Keratinocyte (primary cell): ENCODE results near the gene MPP2. TPM values are rescaled to one million over a fixed set of nuclear protein-coding genes. Genes with fewer than 3 reads are reported as not detected.

Experiments used
- DNase-seq: peaks from one replicate; pipeline ENCODE4 v3.0.0-alpha.2; 2011; ENCODE audit warnings: low read depth, missing footprints, low spot score
- FAIRE-seq: peaks from 2 replicates; lab custom pipeline; 2011; peaks lifted over from hg19 to GRCh38; lab: Jason Lieb, UNC
- H2AFZ ChIP-seq: 2 replicates; pipeline ENCODE4 v1.6.0; 2012; ENCODE audit warnings: low read length, control low read depth, inconsistent platforms; ENCODE audit not compliant: control insufficient read depth
- H3K27ac ChIP-seq: 2 replicates; pipeline ENCODE4 v1.5.1; 2011; ENCODE audit warnings: low read length; ENCODE audit not compliant: control insufficient read depth, insufficient read depth
- H3K27me3 ChIP-seq: 3 replicates; pipeline ENCODE4 v1.6.0; 2011; ENCODE audit warnings: low read length; ENCODE audit not compliant: control insufficient read depth, insufficient read depth; ENCODE audit errors: extremely low read depth
- H3K36me3 ChIP-seq, 2 experiments: 2 replicates in 1 of 2; 3 replicates in 1 of 2; pipeline ENCODE4 v1.5.1; 2011; ENCODE audit warnings: low read length in 2 of 2, mild to moderate bottlenecking in 1 of 2; ENCODE audit not compliant: control insufficient read depth in 2 of 2, insufficient read depth in 2 of 2; ENCODE audit errors: extremely low read depth in 1 of 2
- H3K4me1 ChIP-seq: 3 replicates; pipeline ENCODE4 v1.5.1; 2011; ENCODE audit warnings: low read length; ENCODE audit not compliant: control insufficient read depth, insufficient read depth; ENCODE audit errors: extremely low read depth
- H3K4me2 ChIP-seq: 3 replicates; pipeline ENCODE4 v1.6.0; 2011; ENCODE audit warnings: low read depth, low read length; ENCODE audit not compliant: control insufficient read depth, insufficient read depth; ENCODE audit errors: extremely low read depth
- H3K4me3 ChIP-seq, 3 experiments: fragments of 200-600 bp in 1 of 3; sonication (generic) in 1 of 3; 2 replicates in 2 of 3; 3 replicates in 1 of 3; pipeline ENCODE4 v1.5.1; 2011 to 2016; ENCODE audit warnings: low read length in 3 of 3, mild to moderate bottlenecking in 3 of 3, control low read depth in 2 of 3, inconsistent platforms in 1 of 3, low read depth in 1 of 3, mixed read lengths in 1 of 3, mixed run types in 1 of 3, moderate library complexity in 1 of 3; ENCODE audit not compliant: control insufficient read depth in 2 of 3, insufficient read depth in 2 of 3; ENCODE audit errors: extremely low read depth in 1 of 3
- H3K79me2 ChIP-seq: 2 replicates; pipeline ENCODE4 v1.6.0; 2012; ENCODE audit warnings: low read length; ENCODE audit not compliant: control insufficient read depth, insufficient read depth
- H3K9ac ChIP-seq: 3 replicates; pipeline ENCODE4 v1.6.0; 2011; ENCODE audit warnings: low read length; ENCODE audit not compliant: control insufficient read depth, insufficient read depth; ENCODE audit errors: extremely low read depth
- H3K9me1 ChIP-seq: 3 replicates; pipeline ENCODE4 v1.6.0; 2011; ENCODE audit warnings: low read length; ENCODE audit not compliant: control insufficient read depth, insufficient read depth; ENCODE audit errors: extremely low read depth
- H3K9me3 ChIP-seq: 2 replicates; pipeline ENCODE4 v1.5.1; 2012; ENCODE audit warnings: low read depth, low read length; ENCODE audit not compliant: control insufficient read depth
- H4K20me1 ChIP-seq: 3 replicates; pipeline ENCODE4 v1.6.0; 2011; ENCODE audit warnings: low read length; ENCODE audit not compliant: control insufficient read depth, insufficient read depth; ENCODE audit errors: extremely low read depth
- EZH2 ChIP-seq: IDR thresholded peaks from one replicate; pipeline ENCODE4 v1.6.1; 2012; ENCODE audit warnings: inconsistent platforms, mild to moderate bottlenecking, low read length, moderate library complexity
- dilution Hi-C: fragments of 300-500 bp; cut with MboI; formaldehyde crosslinking; loops from one replicate; pipeline ENCODE4 v1.7.0; 2020; ENCODE audit warnings: low sequenced_read_pairs; ENCODE audit not compliant: extremely low pct_ligation_motif_present
- polyA plus RNA-seq, 5 experiments: library from polyadenylated mRNA; depleted of rRNA in 3 of 5; stranded (reverse) in 3 of 5; stranded (forward) in 1 of 5; unstranded in 1 of 5; fragments of >200 nt; gene quantifications; 1 replicate in 1 of 5; 2 replicates in 3 of 5; 3 replicates in 1 of 5; pipeline versions ENCODE4 v1.2.1 to v1.2.3, GENCODE V29; 2011 to 2012; ENCODE audit warnings: missing spikeins in 2 of 5, low read depth in 1 of 5, low replicate concordance in 1 of 5
- TF ChIP-seq, protein P1 (sequence below), 3 experiments: IDR thresholded peaks in 1 of 3; conservative IDR thresholded peaks in 1 of 3; optimal IDR thresholded peaks in 1 of 3; 2 replicates in 2 of 3; 3 replicates in 1 of 3; pipeline versions ENCODE3 to v1.5.1; 2011; ENCODE audit warnings: low read length in 3 of 3, mild to moderate bottlenecking in 3 of 3, moderate library complexity in 2 of 3, control low read depth in 1 of 3, inconsistent platforms in 1 of 3; ENCODE audit not compliant: insufficient read depth in 2 of 3; ENCODE audit errors: extremely low read depth in 1 of 3

MPP2 gene
- polyA plus RNA-seq, 1 donor (not counting 4 experiments of a cell fraction or from before 2014, with no cell fraction given) = 0.12 TPM

DNA sequence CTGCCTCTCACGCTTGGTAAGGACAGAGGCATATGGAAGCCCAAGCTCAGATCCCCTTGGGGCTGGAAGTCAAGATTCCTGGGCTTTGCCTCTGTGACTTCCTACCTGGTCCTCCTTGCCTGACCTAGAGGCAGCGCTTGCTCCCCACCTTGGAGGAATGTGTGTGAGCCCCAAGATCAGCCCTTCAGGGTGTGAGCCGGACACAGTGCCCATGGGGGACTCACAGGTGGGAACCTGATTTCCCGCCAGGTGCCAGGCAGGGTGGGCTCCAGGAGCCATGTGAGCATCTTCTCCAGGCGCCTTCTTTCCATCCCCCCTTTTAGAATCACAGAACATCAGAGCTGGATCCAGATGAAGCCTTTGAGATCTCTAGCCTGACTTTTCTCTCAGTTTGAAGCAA lies 50.2 kb downstream of the MPP2 start:
- no peaks in the 10 kb centered on the region for H4K20me1 ChIP-seq
- H3K4me2 ChIP-seq = no peak overlapping the region
- H3K9me1 ChIP-seq = no peaks in the 10 kb centered on the region
- no peaks in the 10 kb centered on the region for H3K36me3 ChIP-seq
- DNase-seq (no peak), FAIRE-seq (no peak)
- H2AFZ ChIP-seq = no peak overlapping the region
- H3K4me3 ChIP-seq = no peak overlapping the region
- no peaks in the 10 kb centered on the region for H3K79me2 ChIP-seq
- no peaks in the 10 kb centered on the region for H3K9me3 ChIP-seq
- H3K27me3 ChIP-seq = peaks cover 35% of the 10 kb centered on the region
- no peak overlapping the region for H3K9ac ChIP-seq
- no peak overlapping the region for H3K27ac ChIP-seq
- H3K4me1 ChIP-seq = no peaks in the 10 kb centered on the region
- no peak for TF ChIP-seq EZH2
- TF ChIP-seq, protein P1, sequence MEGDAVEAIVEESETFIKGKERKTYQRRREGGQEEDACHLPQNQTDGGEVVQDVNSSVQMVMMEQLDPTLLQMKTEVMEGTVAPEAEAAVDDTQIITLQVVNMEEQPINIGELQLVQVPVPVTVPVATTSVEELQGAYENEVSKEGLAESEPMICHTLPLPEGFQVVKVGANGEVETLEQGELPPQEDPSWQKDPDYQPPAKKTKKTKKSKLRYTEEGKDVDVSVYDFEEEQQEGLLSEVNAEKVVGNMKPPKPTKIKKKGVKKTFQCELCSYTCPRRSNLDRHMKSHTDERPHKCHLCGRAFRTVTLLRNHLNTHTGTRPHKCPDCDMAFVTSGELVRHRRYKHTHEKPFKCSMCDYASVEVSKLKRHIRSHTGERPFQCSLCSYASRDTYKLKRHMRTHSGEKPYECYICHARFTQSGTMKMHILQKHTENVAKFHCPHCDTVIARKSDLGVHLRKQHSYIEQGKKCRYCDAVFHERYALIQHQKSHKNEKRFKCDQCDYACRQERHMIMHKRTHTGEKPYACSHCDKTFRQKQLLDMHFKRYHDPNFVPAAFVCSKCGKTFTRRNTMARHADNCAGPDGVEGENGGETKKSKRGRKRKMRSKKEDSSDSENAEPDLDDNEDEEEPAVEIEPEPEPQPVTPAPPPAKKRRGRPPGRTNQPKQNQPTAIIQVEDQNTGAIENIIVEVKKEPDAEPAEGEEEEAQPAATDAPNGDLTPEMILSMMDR (optimal IDR thresholded peaks at IDR 0.05 in 1 of 3, IDR thresholded peaks at IDR 0.05 in 1 of 3, conservative IDR thresholded peaks at IDR 0.05 in 1 of 3; ENCODE audit: extremely low read depth in 1 of 3, insufficient read depth in 2 of 3, low read length in 3 of 3) = no peak
- dilution Hi-C loops = no loop called here

DNA sequence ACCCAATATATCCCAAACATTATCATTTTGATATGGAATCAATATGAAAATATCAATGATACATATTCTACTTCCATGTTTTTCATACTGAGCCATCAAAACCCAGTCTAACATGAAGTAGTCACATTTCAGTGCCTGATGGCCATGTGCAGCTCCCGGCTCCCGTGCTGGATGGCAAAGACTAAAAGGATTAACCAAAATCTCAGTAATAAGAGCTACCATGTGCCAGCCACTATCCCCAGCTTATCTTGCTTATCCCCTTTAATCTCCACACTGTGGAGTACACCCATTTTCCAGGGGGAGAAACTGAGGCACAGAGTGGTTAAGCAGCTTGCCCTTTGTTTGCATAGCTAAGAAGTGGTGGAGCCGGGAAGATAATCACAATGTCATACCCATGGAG lies 51.2 kb downstream of the MPP2 start:
- H3K4me1 ChIP-seq = no peaks in the 10 kb centered on the region
- H3K9me3 ChIP-seq = no peaks in the 10 kb centered on the region
- H2AFZ ChIP-seq = no peak overlapping the region
- H3K27ac ChIP-seq = no peak overlapping the region
- no peak overlapping the region for H3K4me3 ChIP-seq
- H3K4me2 ChIP-seq = no peak overlapping the region
- no peaks in the 10 kb centered on the region for H3K79me2 ChIP-seq
- H3K9me1 ChIP-seq = no peaks in the 10 kb centered on the region
- dilution Hi-C loops = no loop called here
- no peaks in the 10 kb centered on the region for H4K20me1 ChIP-seq
- H3K36me3 ChIP-seq = no peaks in the 10 kb centered on the region
- no peak for TF ChIP-seq EZH2
- TF ChIP-seq, protein P1 (optimal IDR thresholded peaks at IDR 0.05 in 1 of 3, IDR thresholded peaks at IDR 0.05 in 1 of 3, conservative IDR thresholded peaks at IDR 0.05 in 1 of 3; ENCODE audit: extremely low read depth in 1 of 3, insufficient read depth in 2 of 3, low read length in 3 of 3) = no peak
- peaks cover 35% of the 10 kb centered on the region for H3K27me3 ChIP-seq
- FAIRE-seq (no peak), DNase-seq (no peak)
- H3K9ac ChIP-seq = no peak overlapping the region
